GM19452 (cell line): ENCODE measurements around the gene TRIM44.
"Not testable (repeated sequence)": the region's sequence is repeated elsewhere in the genome, so short reads cannot be mapped to it uniquely, and the experiment has no call there.

Source experiments
- ATAC-seq: cut with Tn5 transposase; IDR thresholded peaks from one replicate; pipeline ENCODE4 v1.9.1; 2021; ENCODE audit not compliant: unreplicated experiment

TRIM44 gene

DNA sequence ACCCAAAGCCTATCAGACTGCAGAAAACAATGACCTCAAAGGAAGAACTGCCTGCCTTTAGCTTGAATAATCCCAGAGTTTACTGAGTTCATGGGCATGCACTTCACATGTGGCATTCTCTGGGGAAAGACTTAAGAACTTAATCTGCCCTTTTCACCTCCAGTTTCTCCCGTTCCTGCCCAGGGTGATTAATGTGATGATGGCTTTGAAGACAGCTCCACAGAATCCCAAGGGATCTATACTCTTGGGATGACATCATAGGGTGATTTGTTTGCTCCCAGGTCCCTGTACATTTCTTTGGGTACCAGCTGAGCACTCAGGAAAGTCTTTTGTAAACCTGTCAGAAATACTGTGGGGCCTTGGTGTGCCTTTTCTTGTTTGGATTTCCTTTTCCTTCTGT lies 30.3 kb upstream of the TRIM44 start:
- no peak for ATAC-seq

DNA sequence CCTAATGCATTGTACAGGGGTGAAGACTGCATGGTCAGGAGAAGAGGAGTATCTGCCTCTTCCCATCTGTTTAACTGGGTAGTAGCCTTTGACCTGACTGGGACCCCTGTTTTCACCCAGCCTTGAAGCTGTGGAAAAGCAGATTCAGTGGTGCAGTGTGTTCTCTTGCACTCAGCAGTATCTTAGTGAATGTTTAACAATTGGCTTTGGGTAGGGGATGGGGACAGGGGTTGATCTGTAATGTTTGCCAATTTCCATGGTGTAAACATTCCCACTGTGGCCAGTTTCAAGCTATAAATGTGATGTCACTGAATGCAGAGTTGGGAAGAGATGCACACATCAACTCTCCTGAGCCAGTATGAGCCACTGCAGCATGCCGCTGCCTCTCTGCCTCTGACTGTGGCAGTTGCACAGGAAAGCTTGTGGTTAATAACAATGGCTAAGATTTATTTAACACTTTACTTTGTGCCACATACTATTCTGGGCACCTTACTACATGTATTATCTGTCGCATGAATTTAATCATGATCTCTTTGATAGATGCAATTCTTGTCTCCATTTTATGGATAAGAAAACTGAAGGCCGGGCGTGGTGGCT lies 28.6 kb upstream of the TRIM44 start:
- no peak for ATAC-seq

DNA sequence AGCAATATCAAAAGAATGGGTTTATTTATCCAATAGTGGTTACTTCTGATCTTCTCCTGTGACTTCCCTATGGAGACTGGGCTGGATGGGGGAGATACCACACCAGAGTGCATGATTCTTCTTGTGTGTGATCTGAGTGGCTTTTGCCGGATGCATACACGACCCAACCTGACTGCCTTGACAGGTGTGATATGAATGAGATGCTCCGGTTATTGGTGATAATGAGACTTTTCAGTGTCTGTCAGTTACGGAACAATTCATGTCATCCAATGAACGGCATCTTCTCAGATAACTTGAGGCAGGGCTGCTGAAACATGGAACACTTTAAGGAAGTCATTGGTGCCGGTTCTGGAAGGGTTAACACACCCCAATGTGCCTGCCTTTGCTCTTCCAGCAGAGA lies 26.6 kb upstream of the TRIM44 start:
- no peak for ATAC-seq

DNA sequence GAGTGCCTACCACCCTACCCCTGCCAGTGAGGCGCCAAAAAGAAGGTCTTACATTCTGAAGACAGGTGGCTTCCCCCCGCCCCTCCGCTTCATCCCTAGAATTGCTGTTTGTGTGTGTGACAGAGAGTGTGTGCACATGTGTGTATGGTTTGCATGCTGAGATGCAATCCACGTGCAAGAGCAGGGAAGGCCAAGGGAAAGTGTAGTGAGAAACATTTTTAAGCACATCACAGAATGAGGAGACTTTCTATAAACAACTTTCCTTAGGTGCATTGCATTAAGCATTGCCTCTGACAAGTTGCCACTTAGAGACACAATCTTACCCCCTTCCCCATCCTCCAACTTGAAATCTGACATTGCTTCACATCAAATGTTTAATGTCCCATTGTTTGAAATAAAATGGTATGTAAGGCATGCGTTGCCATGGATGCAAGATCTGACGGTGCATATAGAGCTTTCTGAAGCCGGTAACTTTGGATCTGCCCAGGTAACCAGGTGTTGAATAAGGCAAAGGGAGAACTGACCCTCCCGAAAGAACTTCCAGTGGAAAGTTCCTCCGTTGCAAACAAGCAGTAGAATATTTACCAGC lies 22.9 kb upstream of the TRIM44 start:
- no peak for ATAC-seq

DNA sequence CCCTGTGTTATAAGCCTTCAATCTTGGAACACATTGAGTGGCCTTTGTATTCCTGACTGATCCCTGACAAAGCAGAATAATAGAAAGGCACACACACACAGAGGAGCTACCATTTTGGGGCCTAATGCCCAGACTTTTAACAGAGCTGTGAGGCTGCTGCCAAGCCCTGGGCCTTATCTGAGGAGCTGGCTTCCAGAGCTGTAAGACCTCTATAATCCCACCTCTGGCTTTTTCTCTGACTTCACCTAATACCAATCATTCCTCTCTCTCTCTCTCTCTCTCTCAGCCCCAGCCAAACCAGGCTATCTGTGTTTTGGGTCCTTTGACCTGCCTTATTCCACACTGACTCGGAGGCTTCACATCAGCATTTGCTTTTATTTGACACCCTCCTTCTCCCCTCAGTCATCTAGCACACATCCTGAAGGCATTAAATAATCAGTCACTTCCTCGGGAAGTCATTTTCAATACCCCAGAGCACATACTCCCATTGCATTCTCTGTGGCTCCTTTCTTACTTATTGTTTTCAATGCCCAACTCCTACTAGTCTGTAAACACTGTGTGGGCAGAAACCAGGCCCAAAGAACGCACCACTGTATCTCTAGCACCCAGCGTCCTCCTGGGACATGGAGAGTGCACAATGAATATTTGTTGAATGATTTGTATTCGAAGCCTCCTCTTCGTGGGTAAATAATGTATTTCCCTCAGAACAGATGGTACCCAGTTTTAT lies 21.2 kb upstream of the TRIM44 start:
- ATAC-seq: no peak

DNA sequence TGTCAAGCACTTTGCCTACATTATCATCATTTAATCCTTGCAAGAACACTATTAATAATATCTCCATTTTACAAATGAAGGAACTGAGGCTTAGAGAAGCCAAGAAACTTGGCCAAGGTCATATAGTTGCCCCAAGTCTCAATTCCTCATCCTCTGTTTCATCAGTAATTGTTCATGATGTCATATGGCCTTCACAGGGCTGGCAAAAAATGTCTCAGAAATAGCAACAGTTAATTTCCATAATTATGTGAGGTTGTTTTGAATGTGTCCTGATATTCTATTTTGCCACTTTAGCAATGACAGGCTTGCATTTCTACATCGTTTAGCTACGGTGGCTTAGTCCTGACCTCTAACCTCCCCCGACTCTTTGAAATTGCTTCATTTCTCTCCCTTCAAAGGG lies 20.6 kb upstream of the TRIM44 start:
- ATAC-seq: no peak

DNA sequence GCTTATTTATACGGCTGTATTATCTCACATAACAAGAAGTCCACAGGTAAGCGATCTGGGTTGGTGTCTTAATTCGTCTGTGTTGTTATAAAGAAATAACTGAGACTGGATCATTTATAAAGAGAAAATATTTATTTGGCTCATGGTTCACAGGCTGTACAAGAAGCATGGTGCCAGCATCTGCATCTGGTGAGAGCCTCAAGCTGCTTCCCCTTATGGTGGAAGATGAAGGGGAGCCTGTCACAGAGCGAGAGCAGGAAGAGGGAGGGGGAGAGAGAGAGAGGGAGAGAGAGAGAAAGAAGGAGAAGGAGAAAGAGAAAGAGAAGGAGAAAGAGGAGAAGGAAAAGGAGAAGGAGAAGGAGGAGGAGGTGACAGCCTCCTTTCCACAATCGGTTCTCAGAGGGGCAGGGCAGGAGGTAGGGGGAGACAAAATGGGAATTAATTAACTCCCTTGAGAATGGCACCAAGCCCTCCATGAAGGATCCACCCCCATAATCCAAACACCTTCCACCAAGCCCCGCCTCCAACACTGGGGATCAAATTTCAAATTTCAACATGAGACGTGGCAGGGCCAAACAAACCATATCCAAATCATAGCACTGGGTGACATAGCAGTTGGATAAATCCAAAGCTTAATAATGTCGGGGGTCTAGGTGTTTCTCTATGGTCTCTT lies 15.0 kb upstream of the TRIM44 start:
- ATAC-seq: no peak

DNA sequence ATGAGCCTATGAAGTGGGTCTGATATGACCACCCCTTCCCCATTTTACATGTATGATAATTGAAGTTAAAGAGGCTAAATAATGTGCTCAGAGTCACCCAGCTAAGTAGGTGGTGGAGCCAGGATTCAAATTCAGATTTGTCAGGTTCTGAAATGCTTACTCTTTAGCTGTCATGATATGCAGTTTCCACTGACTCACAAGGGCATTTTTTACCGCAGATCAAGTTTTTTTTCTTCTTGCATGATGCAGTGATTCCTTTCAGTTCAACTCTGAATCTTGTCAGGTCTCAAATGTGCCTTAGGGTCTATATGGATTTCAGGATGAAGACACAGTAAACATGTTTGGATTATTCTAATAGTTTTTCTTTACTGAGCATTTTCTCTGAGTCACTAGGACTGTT lies 12.6 kb upstream of the TRIM44 start:
- ATAC-seq: no peak

DNA sequence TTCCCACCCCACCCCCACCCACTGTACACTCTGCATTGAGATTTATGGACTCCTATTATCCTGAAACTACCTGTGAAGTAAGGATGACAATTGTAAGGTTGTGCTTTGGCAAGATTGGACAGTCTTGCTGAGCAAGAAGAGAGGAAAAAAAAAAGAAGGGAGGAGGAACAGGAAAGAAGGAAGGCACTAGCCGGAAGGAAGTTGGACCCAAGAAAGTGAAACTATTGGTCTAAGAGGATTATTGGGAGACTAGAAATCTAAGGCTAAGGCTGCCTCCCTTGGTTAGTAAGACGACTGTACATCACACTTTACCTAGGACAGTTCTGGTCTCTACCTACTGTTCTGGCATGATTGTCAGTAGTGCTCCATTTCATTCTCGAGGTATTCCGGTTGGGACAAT lies 12.1 kb upstream of the TRIM44 start:
- no peak for ATAC-seq

DNA sequence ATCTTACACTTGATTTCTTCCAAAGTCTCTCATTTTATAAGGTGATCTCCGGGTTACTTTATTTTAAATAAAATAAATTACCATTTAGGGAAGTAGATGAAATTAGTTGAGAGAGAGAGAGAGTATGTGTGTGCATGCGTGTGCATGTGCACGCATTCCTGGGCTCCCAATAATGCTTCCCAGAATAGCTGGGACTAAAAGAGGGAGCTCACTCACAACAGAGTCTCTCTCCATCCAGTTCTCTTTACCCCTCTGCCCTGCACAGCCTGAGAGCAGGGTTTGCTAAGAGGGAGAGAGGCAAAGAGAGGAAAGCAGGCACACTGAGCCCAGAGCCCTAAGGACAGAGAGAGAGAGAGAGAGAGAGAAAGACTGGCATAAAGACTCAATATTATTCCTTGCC lies 11.3 kb upstream of the TRIM44 start:
- ATAC-seq: no peak

DNA sequence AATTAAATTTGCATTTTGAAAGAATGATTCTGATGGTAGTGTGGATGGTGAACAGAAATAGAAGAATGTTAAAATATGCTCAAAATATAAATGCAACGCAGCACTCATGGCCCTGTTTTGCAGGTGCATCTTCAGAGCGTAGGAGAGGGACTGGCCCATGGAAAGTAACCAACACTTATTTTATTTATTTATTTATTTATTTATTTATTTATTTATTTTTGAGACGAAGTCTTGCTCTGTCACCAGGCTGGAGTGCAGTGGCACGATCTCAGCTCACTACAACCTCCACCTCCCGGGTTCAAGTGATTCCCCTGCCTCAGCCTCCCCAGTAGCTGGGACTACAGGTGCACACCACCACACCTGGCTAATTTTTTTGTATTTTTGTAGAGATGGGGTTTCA lies 9.8 kb upstream of the TRIM44 start:
- not testable (repeated sequence) for ATAC-seq

DNA sequence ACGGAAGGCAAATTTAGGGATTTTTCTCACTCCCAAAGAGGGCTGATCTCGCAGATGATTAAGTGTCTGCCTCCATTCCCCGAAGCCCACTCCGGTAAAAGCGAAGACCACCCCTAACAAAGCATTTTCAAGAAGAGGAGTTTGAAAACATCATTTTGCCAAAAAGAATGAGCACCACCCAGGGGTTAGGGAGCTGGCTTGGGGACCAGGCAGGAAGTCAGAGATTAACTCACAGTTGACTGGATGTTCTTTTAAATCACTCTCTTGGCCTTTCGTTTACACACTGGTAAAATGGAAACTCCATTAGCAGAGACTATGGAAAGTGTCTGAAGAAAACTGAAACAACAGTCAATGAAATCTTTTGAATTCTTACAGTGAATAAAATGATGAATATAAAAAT lies 7.9 kb upstream of the TRIM44 start:
- ATAC-seq: no peak

DNA sequence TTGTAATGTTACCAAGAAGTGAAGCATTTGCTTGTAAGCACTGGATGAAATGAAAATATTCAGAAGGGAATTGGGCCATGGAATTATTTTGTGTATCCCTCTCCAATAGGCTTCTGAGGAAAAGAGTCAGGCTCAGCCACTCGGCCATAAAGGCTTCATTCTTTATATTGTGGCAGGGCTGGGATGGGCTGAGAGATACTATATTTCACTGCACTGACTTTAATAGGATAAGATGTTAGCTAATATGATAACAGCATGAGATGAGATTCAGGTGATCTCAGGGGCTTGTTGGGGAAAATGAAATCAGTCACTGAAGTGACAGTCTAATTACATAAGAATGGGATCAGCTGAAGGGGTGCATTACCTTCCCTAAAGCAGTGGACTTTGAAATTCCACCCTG lies 7.3 kb upstream of the TRIM44 start:
- no peak for ATAC-seq

DNA sequence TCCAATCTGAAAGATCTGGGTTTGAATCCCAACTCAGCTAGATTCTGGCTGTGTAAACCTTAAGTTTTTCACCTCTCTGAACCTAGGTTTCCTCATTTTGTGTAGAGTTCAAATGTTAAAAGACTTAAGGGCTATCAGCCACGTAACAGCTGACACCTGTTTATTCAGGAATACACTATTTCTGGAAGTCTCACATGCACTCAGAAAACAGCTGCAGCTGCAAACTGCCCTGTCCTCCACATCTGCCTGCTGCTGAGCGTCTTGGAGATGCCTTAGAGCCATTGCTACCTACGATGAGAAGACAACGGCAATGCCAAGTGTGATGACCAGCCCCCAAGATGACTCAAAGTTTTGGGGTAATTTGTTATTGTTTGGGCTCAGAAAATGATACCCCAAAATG lies 6.7 kb upstream of the TRIM44 start:
- no peak for ATAC-seq

DNA sequence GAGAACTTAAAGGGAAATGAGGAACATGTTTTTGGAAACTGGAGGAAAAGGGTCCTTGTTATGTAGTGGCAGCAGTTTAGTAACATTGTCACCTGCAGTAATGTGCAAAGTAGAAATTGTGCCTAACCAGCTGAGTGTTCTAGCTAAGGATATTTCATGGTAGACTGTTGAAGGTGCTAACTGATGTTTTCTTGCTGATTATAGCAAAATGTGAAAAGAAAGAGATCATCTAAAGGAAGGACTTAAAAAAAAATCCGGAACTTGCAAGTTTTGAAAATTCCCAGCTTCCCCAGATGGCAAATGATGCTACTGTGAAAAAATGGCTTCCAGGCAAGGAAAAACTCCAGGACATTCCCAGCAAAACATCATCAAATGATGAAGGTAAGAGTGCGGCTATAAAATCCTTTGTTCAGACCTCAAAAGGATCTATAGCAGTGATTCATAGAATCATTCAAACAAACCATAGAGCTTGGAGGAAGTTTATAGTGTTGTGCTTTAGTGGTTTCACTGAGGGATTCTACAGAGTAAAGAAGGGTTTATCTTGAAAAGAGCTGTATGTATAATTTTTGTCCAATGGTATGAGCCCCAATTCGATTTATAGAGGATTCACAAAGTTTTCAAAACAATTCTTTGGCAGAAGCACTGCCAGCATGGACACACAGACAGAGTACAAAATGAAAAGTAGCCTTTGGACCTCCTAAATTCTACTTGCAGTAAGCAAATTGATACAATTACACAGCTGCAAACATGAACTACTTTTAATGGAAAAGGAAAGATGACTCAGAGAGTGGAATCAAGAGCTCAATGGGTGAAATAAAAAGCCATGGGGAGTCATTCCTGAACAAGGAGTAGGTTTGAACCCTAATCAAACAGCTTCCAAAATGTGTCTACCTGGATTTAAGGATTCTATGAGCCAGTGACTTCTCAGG lies 4.3 kb upstream of the TRIM44 start:
- ATAC-seq: no peak

DNA sequence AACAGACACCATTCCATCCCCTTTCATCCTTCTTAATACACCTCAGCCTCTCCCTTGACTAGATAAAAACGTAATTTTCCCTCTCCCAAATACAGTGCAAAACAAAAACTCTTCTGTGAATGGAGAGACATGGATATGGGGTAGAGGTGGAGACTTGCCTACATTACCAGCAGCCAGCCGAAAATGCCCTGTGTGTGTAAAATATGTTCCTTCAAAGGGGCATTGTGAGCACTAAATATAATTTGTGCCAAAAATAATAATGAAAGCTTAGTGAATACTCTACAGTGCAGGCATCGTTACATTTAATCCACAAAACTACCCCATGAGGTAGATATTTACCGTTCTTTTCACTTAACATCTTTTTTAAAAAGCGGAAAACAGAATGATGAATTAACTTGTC lies 1.0 kb upstream of the TRIM44 start:
- no peak for ATAC-seq

DNA sequence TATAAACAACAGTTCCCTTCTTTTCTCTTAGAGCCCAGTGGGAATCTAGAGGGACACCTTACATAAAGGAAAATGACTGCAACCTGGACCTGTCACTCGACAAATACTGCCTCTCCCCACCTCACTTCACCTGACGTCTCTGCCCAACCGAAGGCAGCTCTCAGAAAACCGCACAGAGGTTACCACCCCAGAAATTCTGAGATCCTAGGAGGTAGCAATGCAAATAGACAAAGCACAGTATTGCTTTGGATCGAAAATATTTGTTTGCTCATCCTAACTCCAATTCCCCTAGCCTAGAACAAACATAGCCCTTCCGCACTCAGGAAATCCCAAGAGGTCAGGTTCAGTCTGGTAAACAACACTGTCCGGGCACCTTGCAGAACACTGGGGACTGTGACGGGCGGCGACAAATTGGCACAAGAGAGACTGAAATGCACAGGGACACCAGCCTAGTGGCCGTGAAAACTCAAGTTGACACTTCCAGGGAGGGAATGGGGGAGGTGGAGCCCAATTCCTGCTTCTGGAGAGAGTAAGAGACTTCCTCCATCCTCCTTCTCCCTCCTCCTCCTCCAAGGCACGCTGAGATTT lies 420 bp upstream of the TRIM44 start:
- peak; percentile 38 for ATAC-seq

DNA sequence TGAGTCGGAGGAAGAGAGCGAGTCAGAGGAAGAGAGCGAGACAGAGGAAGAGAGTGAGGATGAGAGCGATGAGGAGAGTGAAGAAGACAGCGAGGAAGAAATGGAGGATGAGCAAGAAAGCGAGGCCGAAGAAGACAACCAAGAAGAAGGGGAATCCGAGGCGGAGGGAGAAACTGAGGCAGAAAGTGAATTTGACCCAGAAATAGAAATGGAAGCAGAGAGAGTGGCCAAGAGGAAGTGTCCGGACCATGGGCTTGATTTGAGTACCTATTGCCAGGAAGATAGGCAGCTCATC lies 780 bp downstream of the TRIM44 start:
- ATAC-seq: no peak

DNA sequence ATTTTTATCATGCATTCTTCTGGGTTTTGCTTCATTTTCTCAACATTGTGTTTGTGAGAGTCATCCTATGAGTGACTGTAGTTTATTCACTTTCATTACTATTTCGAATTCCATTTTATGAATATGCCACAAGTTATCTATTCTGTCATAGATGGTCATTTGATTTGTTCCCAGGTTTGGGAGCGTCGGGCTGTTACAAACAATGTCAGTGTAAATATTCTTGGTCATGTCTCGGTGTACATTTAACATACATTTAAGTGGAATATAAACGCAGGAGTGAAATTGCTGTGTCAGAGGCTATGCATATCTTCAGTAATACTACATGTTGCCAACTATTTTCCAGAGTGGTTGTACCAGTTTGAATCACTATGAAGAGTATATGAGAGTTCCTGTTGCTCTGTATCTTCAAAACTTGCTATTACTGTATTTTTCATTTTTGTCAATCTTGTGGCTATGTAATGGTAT lies 2.4 kb downstream of the TRIM44 start:
- no peak for ATAC-seq

DNA sequence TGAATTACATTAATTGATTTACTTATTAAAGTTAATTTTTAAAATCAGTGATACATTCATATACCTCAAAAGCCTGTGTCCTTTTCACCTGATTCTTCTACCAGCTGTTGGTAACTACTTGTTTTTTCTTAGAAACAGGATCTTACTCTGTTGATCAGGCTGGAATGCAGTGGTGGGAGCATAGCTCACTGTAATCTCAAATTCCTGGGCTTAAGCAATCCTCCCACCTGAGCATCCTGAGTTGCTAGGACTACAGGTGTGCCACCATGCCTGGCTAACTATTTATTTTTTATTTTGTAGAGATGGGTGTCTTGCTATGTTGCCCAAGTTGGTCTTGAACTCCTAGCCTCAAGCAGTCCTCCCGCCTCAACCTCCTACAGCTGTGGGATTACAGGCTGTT lies 4.7 kb downstream of the TRIM44 start:
- ATAC-seq: no peak

DNA sequence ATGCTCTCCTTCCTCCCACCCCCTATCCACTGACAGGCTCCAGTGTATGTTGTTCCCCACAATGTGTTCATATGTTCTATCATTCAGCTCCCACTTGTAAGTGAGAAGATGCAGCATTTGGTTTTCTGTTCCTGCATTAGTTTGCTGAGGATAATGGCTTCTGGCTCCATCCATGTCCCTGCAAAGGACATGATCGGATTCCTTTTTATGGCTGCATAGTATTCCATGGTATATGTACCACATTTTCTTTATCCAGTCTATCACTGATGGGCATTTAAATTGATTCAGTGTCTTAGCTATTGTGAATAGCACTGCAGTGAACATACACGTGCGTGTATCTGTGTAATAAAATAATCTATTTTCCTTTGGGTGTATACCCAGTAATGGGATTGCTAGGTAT lies 5.8 kb downstream of the TRIM44 start:
- ATAC-seq: not testable (repeated sequence)
